Caco-2 (cell line): ENCODE data around the gene TALDO1. TPM values are rescaled to one million over a fixed set of nuclear protein-coding genes. Genes with fewer than 3 reads are reported as not detected.

Experiments
- BruUV-seq: library from RNA; stranded (reverse); fragments of 400-500 nt; replicated peaks from 2 replicates; lab custom pipeline; 2021; lab: Mats Ljungman, UMichigan
- CTCF ChIA-PET: fragments of 300-600 bp; sonication (Branson Sonifier 250); formaldehyde crosslinking; loops from one replicate; lab custom pipeline; 2022; ENCODE audit warnings: antibody characterized with exemption; lab: Charles Lee
- POLR2A ChIA-PET: fragments of 300-600 bp; sonication (Branson Sonifier 250); formaldehyde crosslinking; loops from one replicate; lab custom pipeline; 2022; ENCODE audit warnings: antibody characterized with exemption; lab: Charles Lee
- DNase-seq, 2 experiments: peaks; one replicate each; pipeline versions ENCODE4 v3.0.0 to v3.0.0-alpha.2; 2020 to 2022
- H3K27me3 ChIP-seq: replicated peaks from 2 replicates; pipeline ENCODE4 v1.6.0; 2011; ENCODE audit warnings: low read length; ENCODE audit not compliant: control insufficient read depth, insufficient read depth
- H3K36me3 ChIP-seq: 2 replicates; pipeline ENCODE4 v1.5.1; 2011; ENCODE audit warnings: low read length; ENCODE audit not compliant: control insufficient read depth, insufficient read depth
- H3K4me1 ChIP-seq: fragments of 250-450 bp; sonication (Bioruptor Pico); 2 replicates; pipeline ENCODE4 v1.5.1; 2020; ENCODE audit warnings: mild to moderate bottlenecking
- H3K4me3 ChIP-seq: 2 replicates; pipeline ENCODE4 v1.5.1; 2011; ENCODE audit warnings: low read depth, mild to moderate bottlenecking, control low read depth, low read length
- H3K9me3 ChIP-seq: fragments of 250-450 bp; sonication (Bioruptor Pico); 2 replicates; pipeline ENCODE4 v1.5.1; 2020; ENCODE audit warnings: mild to moderate bottlenecking, moderate library complexity
- H3K27ac Mint-ChIP-seq: one replicate; pipeline ENCODE4 v1.8.0; 2022; ENCODE audit warnings: mixed read lengths; ENCODE audit not compliant: unreplicated experiment
- H3K27me3 Mint-ChIP-seq: one replicate; pipeline ENCODE4 v1.8.0; 2022; ENCODE audit warnings: mixed read lengths; ENCODE audit not compliant: insufficient read depth, unreplicated experiment
- H3K36me3 Mint-ChIP-seq: one replicate; pipeline ENCODE4 v1.8.0; 2022; ENCODE audit warnings: mild to moderate bottlenecking, mixed read lengths; ENCODE audit not compliant: insufficient read depth, unreplicated experiment
- H3K4me1 Mint-ChIP-seq: one replicate; pipeline ENCODE4 v1.8.0; 2022; ENCODE audit warnings: low read depth, mixed read lengths; ENCODE audit not compliant: unreplicated experiment
- H3K4me3 Mint-ChIP-seq: one replicate; pipeline ENCODE4 v1.8.0; 2022; ENCODE audit warnings: mild to moderate bottlenecking, moderate library complexity, mixed read lengths; ENCODE audit not compliant: unreplicated experiment
- H3K9me3 Mint-ChIP-seq: one replicate; pipeline ENCODE4 v1.8.0; 2022; ENCODE audit warnings: mixed read lengths; ENCODE audit not compliant: unreplicated experiment
- CTCF ChIP-seq, 2 experiments: fragments of 200-600 bp in 1 of 2; IDR thresholded peaks; 1 replicate in 1 of 2; 2 replicates in 1 of 2; pipeline versions ENCODE4 v1.5.1 to v1.8.0; 2011 to 2022; ENCODE audit warnings: antibody characterized with exemption in 1 of 2, control low read depth in 1 of 2, inconsistent platforms in 1 of 2, low read depth in 1 of 2, low read length in 1 of 2, mild to moderate bottlenecking in 1 of 2, moderate library complexity in 1 of 2; ENCODE audit not compliant: insufficient read depth in 1 of 2, severe bottlenecking in 1 of 2, unreplicated experiment in 1 of 2
- intact Hi-C: fragments of 100-400 bp; cut with micrococcal nuclease; formaldehyde crosslinking; loops from one replicate; pipeline ENCODE4 v1.10.0; 2022; ENCODE audit not compliant: unreplicated experiment
- total RNA-seq: library from RNA; stranded (reverse); gene quantifications from 2 replicates; pipeline ENCODE4 v1.2.3, GENCODE V29; 2022

The TALDO1 gene
- total RNA-seq, 1 experiment from 2014 or later, result 293 TPM

- Mint-ChIP-seq H3K4me1 (peaks cover 26% of the 10 kb centered on the region), H3K36me3 (peaks cover 14% of the 10 kb centered on the region), H3K4me3 (no peak overlapping the region), H3K9me3 (no peaks in the 10 kb centered on the region), H3K27ac (no peak overlapping the region), H3K27me3 (no peaks in the 10 kb centered on the region)
- ChIA-PET CTCF (interaction anchor here (0.6 kb wide), 1 partner anchor 47 kb away, joined by 4 read pairs; the partner anchor contains the start of gene TMEM80), POLR2A (no interaction called here)
- TF ChIP-seq CTCF (IDR thresholded peaks at IDR 0.05; ENCODE audit: insufficient read depth in 1 of 2, low read depth in 1 of 2, low read length in 1 of 2, severe bottlenecking in 1 of 2, unreplicated experiment in 1 of 2), result no peak
- H3K9me3 ChIP-seq, result no peaks in the 10 kb centered on the region
- no peak overlapping the region for H3K4me3 ChIP-seq
- peaks cover 36% of the 10 kb centered on the region for H3K4me1 ChIP-seq
- H3K36me3 ChIP-seq, result no peaks in the 10 kb centered on the region
- no peaks in the 10 kb centered on the region for H3K27me3 ChIP-seq
- no TSS peak for BruUV-seq
- intact Hi-C loops, result no loop called here
- no peak for DNase-seq
Observed at GRCh38 chr11:742571-743201, 4.6 kb upstream of the TALDO1 start.

GRCh38 chr11:745428-745827 lies 1.8 kb upstream of the TALDO1 start:
- CTCF ChIA-PET, result no interaction called here
- POLR2A ChIA-PET, result interaction anchor here (0.7 kb wide), 2 partner anchors 9 to 31 kb away, joined by 6 to 8 read pairs; no protein-coding TSS in a partner anchor
- no peak for TF ChIP-seq CTCF (IDR thresholded peaks at IDR 0.05; ENCODE audit: insufficient read depth in 1 of 2, low read depth in 1 of 2, low read length in 1 of 2, severe bottlenecking in 1 of 2, unreplicated experiment in 1 of 2)
- DNase-seq, result no peak
- intact Hi-C loops, result no loop called here
- TSS peak; percentile 46 for BruUV-seq
- H3K4me3 Mint-ChIP-seq, result no peak overlapping the region
- Histone ChIP-seq H3K36me3 (no peaks in the 10 kb centered on the region), H3K4me1 (peaks cover 35% of the 10 kb centered on the region), H3K9me3 (no peaks in the 10 kb centered on the region), H3K27me3 (no peaks in the 10 kb centered on the region), H3K4me3 (no peak overlapping the region)
- no peaks in the 10 kb centered on the region for H3K27me3 Mint-ChIP-seq
- H3K36me3 Mint-ChIP-seq, result peaks cover 6% of the 10 kb centered on the region
- no peaks in the 10 kb centered on the region for H3K9me3 Mint-ChIP-seq
- H3K4me1 Mint-ChIP-seq, result peaks cover 7% of the 10 kb centered on the region
- no peak overlapping the region for H3K27ac Mint-ChIP-seq

- ChIA-PET CTCF (interaction anchor here (0.7 kb wide), 1 partner anchor 40 kb away, joined by 3 read pairs; no protein-coding TSS in a partner anchor), POLR2A (interaction anchor here (0.6 to 2.1 kb wide), 7 partner anchors 16 to 133 kb away, joined by 3 to 9 read pairs (median 4); partner anchors contain the start of genes DEAF1 and TMEM80)
- H3K9me3 Mint-ChIP-seq, result no peaks in the 10 kb centered on the region
- Histone ChIP-seq H3K36me3 (no peaks in the 10 kb centered on the region; the same call in 1 of the 2 replicates), H3K9me3 (no peaks in the 10 kb centered on the region), H3K27me3 (no peaks in the 10 kb centered on the region), H3K4me3 (peak overlapping the region; percentile 96), H3K4me1 (peaks cover 36% of the 10 kb centered on the region)
- H3K27me3 Mint-ChIP-seq, result no peaks in the 10 kb centered on the region
- no peak for TF ChIP-seq CTCF (IDR thresholded peaks at IDR 0.05; ENCODE audit: insufficient read depth in 1 of 2, low read depth in 1 of 2, low read length in 1 of 2, severe bottlenecking in 1 of 2, unreplicated experiment in 1 of 2)
- BruUV-seq, result TSS peak; percentile 55
- H3K27ac Mint-ChIP-seq, result peak overlapping the region; percentile 81
- DNase-seq, result no peak
- peaks cover 13% of the 10 kb centered on the region for H3K36me3 Mint-ChIP-seq
- peak overlapping the region; percentile 93 for H3K4me3 Mint-ChIP-seq
- intact Hi-C loops, result loop anchor here (1.0 kb wide), 1 partner anchor 8 kb away; no protein-coding TSS in a partner anchor
- H3K4me1 Mint-ChIP-seq, result peaks cover 7% of the 10 kb centered on the region
Observed at GRCh38 chr11:746289-747157, 741 bp upstream of the TALDO1 start.
